Fibroblast of the aortic adventitia (primary cell): ENCODE results near the gene TAOK1. TPM values are rescaled to one million over a fixed set of nuclear protein-coding genes. Genes with fewer than 3 reads are reported as not detected.

Experiments used
- DNase-seq: peaks from one replicate; pipeline ENCODE4 v3.0.0-alpha.2; 2010; ENCODE audit warnings: low read depth
- H3K4me3 ChIP-seq: 2 replicates; pipeline ENCODE4 v1.5.1; 2011; ENCODE audit warnings: low read depth, mild to moderate bottlenecking, control low read depth, low read length, moderate library complexity
- CTCF ChIP-seq: IDR thresholded peaks from 2 replicates; pipeline ENCODE4 v1.5.1; 2011; ENCODE audit warnings: mild to moderate bottlenecking, low read length, control low read depth, inconsistent platforms; ENCODE audit not compliant: insufficient read depth
- total RNA-seq: library from RNA; depleted of rRNA; stranded (reverse); fragments of >200 nt; gene quantifications from 2 replicates; pipeline ENCODE4 v1.2.3, GENCODE V29; 2012; ENCODE audit warnings: low replicate concordance

Gene TAOK1
- total RNA-seq, 1 donor: 71.8 TPM

- peak overlapping the region; percentile 83 for H3K4me3 ChIP-seq
- no peak for TF ChIP-seq CTCF
- DNase-seq: no peak
Measured at GRCh38 chr17:29586676-29587469, 196.7 kb downstream of the TAOK1 start.

- TF ChIP-seq CTCF: no peak
- H3K4me3 ChIP-seq: peak overlapping the region; percentile 83
- no peak for DNase-seq
Measured at GRCh38 chr17:29587591-29587990, 197.4 kb downstream of the TAOK1 start.

- no peak for DNase-seq
- no peak for TF ChIP-seq CTCF
- peak overlapping the region; percentile 83 for H3K4me3 ChIP-seq
Measured at GRCh38 chr17:29588017-29588561, 197.9 kb downstream of the TAOK1 start.

- peak overlapping the region; percentile 83 for H3K4me3 ChIP-seq
- no peak for TF ChIP-seq CTCF
- no peak for DNase-seq
Measured at GRCh38 chr17:29588562-29589411, 198.6 kb downstream of the TAOK1 start.

GRCh38 chr17:29589524-29590410 is 199.6 kb downstream of the TAOK1 start, which contains the start of gene GIT1:
GIT1 (minus strand) TSS chr17:29589648; CDS start chr17:29589378, 270 bp downstream.
- TF ChIP-seq CTCF: no peak
- peak within 1 kb of the TSS; percentile 83 for H3K4me3 ChIP-seq
- DNase-seq: peak; percentile 71
